ENCODE measurements around the gene EPN1. TPM values are rescaled to one million over a fixed set of nuclear protein-coding genes. Genes with fewer than 3 reads are reported as not detected.

The EPN1 gene
- total and polyA plus RNA-seq, 2 of the 8 experiments (the other 6 are each of a cell fraction or from before 2014, with no cell fraction given), result 49.6 to 200 TPM

DNA sequence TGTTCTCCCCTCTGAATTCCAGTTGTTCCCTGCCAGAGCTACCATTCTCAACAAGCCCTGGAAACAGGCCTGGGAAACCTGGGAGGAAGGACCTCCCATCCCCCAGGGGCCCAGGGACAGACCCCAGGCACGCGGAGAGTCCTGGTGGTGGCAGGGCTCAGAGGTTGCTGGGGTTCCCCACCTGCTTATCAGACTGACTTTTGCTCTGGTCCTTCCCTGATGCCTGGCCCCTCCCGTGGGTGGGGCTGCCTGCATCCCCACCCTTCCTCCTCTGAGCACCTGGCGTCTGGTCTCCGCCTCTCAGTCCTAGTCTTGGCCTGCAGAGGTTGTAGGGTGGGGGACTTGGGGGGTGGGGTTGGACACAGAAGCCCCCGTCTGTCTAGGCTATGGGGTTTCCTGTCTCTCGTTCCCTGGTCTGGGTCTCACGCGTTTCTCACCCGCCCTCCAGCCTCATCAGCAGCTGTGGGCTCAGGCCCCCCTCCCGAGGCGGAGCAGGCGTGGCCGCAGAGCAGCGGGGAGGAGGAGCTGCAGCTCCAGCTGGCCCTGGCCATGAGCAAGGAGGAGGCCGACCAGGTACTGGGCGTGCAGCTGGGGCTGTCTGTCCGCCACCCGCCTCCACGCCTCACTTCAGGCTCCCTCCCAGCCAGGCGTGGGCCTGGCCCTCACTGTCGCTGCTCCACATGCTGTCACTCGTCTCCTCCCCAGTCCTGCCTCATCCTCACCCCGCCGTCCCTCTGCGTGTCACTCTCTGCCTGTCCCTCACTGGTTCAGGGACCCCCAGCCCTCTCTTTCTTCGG lies 13.6 kb downstream of the EPN1 start (continued):
- TF ChIP-seq, protein P1, sequence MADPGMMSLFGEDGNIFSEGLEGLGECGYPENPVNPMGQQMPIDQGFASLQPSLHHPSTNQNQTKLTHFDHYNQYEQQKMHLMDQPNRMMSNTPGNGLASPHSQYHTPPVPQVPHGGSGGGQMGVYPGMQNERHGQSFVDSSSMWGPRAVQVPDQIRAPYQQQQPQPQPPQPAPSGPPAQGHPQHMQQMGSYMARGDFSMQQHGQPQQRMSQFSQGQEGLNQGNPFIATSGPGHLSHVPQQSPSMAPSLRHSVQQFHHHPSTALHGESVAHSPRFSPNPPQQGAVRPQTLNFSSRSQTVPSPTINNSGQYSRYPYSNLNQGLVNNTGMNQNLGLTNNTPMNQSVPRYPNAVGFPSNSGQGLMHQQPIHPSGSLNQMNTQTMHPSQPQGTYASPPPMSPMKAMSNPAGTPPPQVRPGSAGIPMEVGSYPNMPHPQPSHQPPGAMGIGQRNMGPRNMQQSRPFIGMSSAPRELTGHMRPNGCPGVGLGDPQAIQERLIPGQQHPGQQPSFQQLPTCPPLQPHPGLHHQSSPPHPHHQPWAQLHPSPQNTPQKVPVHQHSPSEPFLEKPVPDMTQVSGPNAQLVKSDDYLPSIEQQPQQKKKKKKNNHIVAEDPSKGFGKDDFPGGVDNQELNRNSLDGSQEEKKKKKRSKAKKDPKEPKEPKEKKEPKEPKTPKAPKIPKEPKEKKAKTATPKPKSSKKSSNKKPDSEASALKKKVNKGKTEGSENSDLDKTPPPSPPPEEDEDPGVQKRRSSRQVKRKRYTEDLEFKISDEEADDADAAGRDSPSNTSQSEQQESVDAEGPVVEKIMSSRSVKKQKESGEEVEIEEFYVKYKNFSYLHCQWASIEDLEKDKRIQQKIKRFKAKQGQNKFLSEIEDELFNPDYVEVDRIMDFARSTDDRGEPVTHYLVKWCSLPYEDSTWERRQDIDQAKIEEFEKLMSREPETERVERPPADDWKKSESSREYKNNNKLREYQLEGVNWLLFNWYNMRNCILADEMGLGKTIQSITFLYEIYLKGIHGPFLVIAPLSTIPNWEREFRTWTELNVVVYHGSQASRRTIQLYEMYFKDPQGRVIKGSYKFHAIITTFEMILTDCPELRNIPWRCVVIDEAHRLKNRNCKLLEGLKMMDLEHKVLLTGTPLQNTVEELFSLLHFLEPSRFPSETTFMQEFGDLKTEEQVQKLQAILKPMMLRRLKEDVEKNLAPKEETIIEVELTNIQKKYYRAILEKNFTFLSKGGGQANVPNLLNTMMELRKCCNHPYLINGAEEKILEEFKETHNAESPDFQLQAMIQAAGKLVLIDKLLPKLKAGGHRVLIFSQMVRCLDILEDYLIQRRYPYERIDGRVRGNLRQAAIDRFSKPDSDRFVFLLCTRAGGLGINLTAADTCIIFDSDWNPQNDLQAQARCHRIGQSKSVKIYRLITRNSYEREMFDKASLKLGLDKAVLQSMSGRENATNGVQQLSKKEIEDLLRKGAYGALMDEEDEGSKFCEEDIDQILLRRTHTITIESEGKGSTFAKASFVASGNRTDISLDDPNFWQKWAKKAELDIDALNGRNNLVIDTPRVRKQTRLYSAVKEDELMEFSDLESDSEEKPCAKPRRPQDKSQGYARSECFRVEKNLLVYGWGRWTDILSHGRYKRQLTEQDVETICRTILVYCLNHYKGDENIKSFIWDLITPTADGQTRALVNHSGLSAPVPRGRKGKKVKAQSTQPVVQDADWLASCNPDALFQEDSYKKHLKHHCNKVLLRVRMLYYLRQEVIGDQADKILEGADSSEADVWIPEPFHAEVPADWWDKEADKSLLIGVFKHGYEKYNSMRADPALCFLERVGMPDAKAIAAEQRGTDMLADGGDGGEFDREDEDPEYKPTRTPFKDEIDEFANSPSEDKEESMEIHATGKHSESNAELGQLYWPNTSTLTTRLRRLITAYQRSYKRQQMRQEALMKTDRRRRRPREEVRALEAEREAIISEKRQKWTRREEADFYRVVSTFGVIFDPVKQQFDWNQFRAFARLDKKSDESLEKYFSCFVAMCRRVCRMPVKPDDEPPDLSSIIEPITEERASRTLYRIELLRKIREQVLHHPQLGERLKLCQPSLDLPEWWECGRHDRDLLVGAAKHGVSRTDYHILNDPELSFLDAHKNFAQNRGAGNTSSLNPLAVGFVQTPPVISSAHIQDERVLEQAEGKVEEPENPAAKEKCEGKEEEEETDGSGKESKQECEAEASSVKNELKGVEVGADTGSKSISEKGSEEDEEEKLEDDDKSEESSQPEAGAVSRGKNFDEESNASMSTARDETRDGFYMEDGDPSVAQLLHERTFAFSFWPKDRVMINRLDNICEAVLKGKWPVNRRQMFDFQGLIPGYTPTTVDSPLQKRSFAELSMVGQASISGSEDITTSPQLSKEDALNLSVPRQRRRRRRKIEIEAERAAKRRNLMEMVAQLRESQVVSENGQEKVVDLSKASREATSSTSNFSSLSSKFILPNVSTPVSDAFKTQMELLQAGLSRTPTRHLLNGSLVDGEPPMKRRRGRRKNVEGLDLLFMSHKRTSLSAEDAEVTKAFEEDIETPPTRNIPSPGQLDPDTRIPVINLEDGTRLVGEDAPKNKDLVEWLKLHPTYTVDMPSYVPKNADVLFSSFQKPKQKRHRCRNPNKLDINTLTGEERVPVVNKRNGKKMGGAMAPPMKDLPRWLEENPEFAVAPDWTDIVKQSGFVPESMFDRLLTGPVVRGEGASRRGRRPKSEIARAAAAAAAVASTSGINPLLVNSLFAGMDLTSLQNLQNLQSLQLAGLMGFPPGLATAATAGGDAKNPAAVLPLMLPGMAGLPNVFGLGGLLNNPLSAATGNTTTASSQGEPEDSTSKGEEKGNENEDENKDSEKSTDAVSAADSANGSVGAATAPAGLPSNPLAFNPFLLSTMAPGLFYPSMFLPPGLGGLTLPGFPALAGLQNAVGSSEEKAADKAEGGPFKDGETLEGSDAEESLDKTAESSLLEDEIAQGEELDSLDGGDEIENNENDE (IDR thresholded peaks at IDR 0.05; ENCODE audit: insufficient replicate concordance, low read length), result no peak
- TF ChIP-seq TEAD4 (IDR thresholded peaks at IDR 0.05; ENCODE audit: low read depth, low read length), result no peak
- TF ChIP-seq KDM5A (IDR thresholded peaks at IDR 0.05; ENCODE audit: low read length), result no peak
- TF ChIP-seq, protein P2, sequence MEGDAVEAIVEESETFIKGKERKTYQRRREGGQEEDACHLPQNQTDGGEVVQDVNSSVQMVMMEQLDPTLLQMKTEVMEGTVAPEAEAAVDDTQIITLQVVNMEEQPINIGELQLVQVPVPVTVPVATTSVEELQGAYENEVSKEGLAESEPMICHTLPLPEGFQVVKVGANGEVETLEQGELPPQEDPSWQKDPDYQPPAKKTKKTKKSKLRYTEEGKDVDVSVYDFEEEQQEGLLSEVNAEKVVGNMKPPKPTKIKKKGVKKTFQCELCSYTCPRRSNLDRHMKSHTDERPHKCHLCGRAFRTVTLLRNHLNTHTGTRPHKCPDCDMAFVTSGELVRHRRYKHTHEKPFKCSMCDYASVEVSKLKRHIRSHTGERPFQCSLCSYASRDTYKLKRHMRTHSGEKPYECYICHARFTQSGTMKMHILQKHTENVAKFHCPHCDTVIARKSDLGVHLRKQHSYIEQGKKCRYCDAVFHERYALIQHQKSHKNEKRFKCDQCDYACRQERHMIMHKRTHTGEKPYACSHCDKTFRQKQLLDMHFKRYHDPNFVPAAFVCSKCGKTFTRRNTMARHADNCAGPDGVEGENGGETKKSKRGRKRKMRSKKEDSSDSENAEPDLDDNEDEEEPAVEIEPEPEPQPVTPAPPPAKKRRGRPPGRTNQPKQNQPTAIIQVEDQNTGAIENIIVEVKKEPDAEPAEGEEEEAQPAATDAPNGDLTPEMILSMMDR (IDR thresholded peaks at IDR 0.05; ENCODE audit: control extremely low read depth in 1 of 3, insufficient read depth in 1 of 3, low read depth in 1 of 3, low read length in 3 of 3), result no peak
- TF ChIP-seq CTBP2 (IDR thresholded peaks at IDR 0.05; ENCODE audit: borderline replicate concordance, insufficient read depth, insufficient read length, low read length), result no peak
- TF ChIP-seq BACH1 (IDR thresholded peaks at IDR 0.05; ENCODE audit: low read length), result no peak
- no peak for TF ChIP-seq TAF7 (optimal IDR thresholded peaks at IDR 0.05; ENCODE audit: borderline replicate concordance, low read depth, low read length)

Data from H1 (cell line).